GM21390 (cell line): ENCODE data around the gene POU3F2.

ENCODE experiments used
- ATAC-seq: cut with Tn5 transposase; IDR thresholded peaks from one replicate; pipeline ENCODE4 v1.9.1; 2021; ENCODE audit not compliant: unreplicated experiment

POU3F2 gene

GRCh38 chr6:98834060-98835031, at the start of gene POU3F2:
Gene POU3F2 (plus strand): TSS chr6:98834574. CDS start chr6:98834874, 300 bp downstream.
- peak; percentile 76 for ATAC-seq

DNA sequence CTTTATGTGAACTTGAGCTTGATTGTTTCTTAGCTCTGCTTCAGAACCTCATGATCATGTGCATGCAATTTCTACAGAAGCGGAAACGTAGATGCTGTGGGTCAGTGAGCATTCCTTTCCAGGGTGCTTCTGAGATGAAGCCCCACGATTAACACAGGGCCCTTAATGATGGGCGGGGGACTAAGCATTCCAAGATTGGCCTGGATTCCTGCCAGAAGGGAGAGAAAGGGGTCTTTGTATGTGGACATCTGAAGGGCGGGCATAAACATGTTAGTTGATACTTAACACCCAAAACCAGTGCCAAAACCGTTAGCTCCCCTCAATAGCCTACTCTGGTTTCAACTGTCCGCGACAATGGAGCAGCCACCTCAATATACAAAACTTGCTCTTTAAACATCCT, 46.9 kb upstream of the POU3F2 start:
- ATAC-seq = no peak

GRCh38 chr6:98787961-98788360, 46.4 kb upstream of the POU3F2 start:
- no peak for ATAC-seq

DNA sequence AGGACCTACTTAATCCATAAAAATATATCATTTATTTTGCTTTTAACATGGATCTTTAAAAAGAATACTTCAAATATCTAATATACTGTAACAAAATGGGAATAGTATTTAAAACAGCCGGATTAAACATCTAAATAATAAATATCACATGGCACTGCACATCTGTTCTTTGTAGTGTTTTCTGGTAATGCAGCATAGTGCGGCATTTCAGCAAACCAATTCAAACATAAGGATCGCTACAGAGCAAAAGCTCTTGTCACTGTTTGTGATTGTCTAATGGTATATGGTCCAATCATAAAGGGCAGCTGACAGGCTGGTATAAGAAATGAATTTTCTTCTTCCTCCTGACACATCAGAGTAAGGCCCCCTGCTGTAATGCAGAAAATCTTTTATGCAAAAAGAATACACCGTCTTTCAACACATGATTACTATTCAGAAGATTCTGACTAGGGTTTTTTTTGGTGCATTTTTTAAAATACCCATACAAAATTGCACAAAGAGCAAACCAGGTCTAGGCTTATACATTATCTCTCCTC, 40.0 kb upstream of the POU3F2 start:
- ATAC-seq = no peak

GRCh38 chr6:98797217-98797994, 37.0 kb upstream of the POU3F2 start:
- no peak for ATAC-seq

DNA sequence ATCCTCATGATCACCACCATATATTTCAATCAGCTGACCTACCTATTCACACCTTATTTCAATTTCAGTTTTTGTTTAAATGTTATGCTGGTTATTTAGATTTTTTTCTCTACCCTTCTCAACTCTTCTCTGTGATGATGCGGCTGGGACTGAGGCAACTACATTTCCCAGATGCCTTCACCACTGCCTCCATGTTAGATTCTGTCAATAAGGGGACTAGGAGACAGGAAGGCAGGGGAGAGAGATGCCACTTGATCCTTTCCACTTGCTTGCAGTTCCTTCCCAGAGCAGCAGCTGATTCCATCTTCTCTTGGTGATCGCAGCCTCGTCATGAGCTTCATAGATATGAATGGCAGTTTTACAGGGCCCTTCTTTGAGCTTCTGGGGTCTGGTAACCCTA, 33.5 kb upstream of the POU3F2 start:
- ATAC-seq = no peak

DNA sequence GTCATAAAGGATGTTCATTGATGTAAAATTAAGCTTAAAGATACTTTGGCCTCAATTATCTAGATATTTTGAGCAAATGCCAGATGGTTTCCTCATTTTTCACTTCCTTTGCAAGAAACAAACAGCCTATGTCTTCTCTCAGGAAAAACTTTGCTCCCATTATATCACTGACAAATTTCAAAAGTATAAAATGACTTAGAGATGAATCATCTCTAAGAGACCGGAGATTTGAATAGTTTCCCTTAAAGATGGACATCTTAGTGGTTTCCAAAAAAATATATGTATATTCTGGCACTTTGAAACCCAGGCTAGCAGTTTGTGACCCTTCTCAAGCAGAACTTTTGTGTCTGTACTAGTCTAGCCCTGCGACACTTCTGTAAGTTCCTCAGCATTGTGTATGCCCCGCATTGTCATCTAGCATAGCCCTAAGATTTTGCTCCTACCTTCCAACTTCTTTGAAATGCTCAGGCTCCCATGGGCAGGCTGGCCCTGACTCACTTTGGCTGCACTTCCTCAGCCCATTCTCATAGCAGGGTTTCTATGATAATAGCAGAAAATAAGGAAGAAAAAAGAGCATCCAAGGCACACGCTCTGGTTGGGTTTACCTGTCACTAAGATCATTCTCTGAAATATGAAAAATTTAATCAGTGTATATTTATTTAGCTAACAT, 25.7 kb upstream of the POU3F2 start:
- no peak for ATAC-seq

GRCh38 chr6:98812220-98812619, 22.2 kb upstream of the POU3F2 start:
- ATAC-seq = no peak

DNA sequence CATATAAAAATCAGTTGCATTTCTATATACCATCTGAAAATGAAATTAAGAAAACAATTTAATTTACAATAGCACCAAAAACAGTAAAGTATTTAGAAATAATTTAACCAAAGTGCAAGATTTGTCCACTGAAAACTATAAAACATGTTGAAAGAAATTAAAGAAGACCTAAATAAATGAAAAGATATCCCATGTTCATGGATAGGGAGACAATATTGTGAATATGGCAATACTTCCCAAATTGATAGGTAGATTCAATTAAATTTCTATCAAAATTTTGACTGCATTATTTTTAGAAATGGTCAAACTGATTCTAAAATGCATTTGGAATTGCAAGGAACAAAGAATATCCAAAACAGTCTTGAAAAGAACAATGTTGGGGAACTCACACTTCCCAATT, 17.6 kb upstream of the POU3F2 start:
- no peak for ATAC-seq

DNA sequence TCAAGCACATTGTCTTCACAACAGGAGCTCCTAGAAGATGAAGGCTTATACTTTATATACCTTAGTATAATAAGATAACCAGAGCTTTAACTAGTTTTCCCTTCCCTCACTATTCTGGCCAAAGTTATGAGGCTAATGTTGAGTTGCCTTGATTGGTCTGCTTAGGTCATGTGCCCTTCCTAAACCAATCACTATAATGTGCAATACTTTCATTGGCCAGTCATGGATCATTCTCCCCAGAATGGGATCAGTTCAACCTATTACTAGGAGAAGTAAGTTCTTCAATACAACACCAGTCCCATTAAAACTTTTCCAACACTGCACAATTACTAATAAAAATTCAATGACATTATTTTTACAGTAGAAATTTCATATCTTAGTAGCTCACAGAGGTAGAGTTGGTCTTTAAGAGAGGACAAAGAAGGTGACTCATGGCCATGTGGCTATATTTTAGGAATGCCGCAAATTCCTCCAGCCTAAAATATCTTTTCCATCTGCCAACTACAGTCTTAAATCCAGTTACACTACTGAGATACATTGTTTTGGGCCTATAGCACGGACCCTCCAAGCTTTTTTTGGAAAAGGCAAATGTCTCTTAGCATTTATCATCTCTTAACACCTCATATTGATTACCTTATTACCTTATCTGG, 12.5 kb upstream of the POU3F2 start:
- no peak for ATAC-seq

- no peak for ATAC-seq
Measured at GRCh38 chr6:98823428-98824161, 10.8 kb upstream of the POU3F2 start.

DNA sequence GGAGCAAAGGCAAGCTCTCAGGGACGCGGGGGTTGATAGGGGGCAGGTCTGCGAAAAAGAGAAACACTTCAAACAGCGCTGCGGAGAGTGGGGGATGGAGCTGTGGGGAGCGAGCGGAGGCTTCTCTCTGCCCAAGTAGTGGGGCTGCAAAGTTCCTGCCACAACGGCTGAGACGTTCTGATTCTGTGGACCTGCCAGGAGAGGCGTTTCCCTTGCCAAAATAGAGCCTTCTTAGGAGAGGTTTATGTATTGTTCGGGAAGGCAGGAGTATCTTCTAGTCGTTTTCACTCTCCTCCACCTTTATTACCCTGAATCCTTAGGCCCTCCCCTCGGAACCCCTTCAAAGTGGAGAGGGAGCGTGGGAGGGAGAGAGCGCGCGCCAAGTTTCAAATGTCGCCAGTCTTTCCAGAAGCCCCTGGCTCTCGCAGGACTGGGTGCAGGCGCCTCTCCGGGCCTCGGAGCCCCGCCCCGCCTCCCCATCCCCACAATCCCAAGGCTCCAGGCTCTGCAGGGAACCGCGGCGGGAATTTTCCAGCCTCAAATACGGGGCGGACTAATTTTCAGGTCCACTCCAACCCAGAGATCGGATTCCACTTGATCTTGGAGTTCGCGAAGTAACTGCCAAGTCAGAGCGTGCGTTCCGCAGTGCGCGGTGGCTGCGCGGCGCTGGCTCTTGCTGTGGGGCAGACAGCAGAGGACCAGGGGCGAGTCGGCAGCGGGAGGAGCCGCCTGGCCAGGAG, 10.0 kb upstream of the POU3F2 start:
- no peak for ATAC-seq

- ATAC-seq = no peak
Measured at GRCh38 chr6:98824902-98825599, 9.3 kb upstream of the POU3F2 start.

DNA sequence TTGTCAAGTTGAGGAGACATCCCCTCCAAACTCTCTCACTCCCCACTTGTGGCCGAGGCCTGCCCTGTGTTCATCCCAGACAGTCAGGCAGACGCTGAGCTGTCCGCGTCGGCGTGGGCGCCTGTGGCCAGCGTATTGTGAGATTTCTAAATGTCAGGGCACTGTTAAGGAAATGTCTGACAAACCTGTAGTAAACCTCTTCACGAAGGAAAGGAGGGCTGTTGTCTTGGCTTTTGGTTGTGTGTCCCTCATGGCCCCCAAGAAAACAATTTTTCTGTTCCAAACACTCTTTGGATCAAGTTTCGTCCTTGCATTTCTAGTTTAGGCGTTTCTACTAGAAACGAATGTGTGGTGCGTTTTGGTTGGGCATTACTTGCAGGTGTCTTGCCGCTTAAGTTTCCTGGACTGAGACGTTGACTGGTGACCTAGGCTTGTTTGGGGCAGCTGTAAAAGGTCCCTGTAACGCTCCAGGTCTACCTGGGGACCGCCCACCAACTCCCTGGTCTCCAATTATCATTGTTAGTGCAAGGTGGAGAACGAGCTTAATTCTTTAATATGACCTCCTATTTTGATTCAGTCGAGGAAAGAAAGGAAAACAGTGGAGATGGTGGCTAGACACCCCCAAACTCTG, 8.7 kb upstream of the POU3F2 start:
- no peak for ATAC-seq

DNA sequence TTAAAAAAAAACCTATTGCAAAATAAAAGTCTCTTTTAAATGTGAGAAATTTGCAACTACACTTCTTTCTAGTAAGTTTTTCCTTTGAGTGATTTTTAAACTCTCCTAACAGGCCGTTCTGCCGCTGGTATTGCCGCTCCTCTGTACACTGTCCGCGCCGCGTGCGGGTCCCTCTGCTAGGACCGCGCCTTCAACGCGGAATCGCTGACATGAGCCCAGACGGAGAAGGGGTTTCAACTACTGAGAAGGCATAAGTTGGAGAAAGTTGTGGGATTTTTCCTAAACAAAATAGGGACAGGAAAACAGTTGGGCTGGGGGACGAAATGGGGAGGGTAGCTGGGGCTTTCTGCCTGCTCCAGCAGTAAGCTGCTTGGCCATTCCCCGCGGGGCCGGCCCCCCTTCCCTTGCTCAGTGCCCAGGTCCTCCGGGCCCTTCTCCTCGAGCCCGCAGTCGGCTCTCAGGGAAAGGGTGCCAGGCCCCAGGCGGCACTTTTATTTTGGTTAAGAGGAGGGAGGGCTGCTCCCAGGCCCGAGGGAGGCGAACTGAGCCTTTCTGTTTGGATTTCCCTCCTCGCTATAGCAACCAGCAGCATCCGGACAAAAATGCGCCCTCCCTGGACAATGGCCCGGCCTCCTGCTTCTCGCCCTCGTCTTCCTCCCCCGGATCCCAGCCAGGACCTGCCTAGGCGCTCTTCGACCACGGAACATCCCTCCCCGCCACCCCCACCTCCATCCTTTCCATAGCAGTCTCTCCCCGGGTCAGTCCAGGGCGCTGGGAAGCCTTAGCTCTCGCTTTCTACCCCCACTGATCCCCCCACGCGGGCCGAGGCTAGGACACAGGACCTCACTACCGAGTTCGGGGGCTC, 6.8 kb upstream of the POU3F2 start:
- ATAC-seq = no peak

- no peak for ATAC-seq
Measured at GRCh38 chr6:98828211-98828788, 6.1 kb upstream of the POU3F2 start.

DNA sequence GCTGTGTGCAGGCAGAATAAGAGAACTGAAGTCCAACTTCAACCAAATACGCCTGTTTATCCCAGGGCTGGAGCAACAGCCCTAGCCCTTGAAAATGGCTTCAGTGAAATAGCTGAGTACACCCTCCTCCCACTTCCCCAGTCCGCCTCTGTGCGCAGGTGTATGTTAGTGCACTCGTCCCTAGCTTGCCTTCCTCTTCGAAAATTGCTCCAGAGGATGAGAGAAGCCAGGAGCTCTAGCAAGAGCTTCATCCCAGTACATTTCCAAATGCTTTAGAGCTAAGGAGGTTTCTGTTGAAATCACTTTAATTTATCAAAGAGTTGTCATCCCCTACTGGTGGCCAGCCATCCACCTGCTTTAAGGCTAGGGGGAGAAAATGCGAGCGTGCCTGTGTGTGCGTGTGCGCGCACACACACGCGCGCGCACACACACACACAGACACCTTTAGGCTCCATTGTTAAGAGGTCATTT, 5.4 kb upstream of the POU3F2 start:
- ATAC-seq = no peak
